Mesenchymal stem cell (in vitro differentiated cells and primary cell): Measurements from ENCODE around the gene C6orf47. TPM values are rescaled to one million over a fixed set of nuclear protein-coding genes. Genes with fewer than 3 reads are reported as not detected.
"Not testable (repeated sequence)": the region's sequence is repeated elsewhere in the genome, so short reads cannot be mapped to it uniquely, and the experiment has no call there.

Experiments used
- DNase-seq: peaks from one replicate; pipeline ENCODE4 v3.0.0-alpha.2; 2013
- H2AFZ ChIP-seq: one replicate; pipeline ENCODE4 v1.6.1; 2013; ENCODE audit warnings: low read depth, mild to moderate bottlenecking, control low read depth, inconsistent platforms, low read length, moderate library complexity
- H2AK5ac ChIP-seq: 2 replicates; pipeline ENCODE4 v1.6.1; 2013; ENCODE audit warnings: low read length, moderate library complexity, mild to moderate bottlenecking, inconsistent platforms; ENCODE audit not compliant: severe bottlenecking
- H2BK120ac ChIP-seq: one replicate; pipeline ENCODE4 v1.6.1; 2013; ENCODE audit warnings: low read depth, mild to moderate bottlenecking, inconsistent platforms, low read length, moderate library complexity
- H2BK12ac ChIP-seq, 2 experiments: one replicate each; pipeline ENCODE4 v1.6.1; 2013; ENCODE audit warnings: inconsistent platforms in 2 of 2, low read length in 2 of 2, mild to moderate bottlenecking in 2 of 2, moderate library complexity in 2 of 2, control low read depth in 1 of 2
- H2BK15ac ChIP-seq: one replicate; pipeline ENCODE4 v1.6.1; 2013; ENCODE audit warnings: mild to moderate bottlenecking, low read depth, inconsistent platforms; ENCODE audit not compliant: poor library complexity, severe bottlenecking
- H2BK5ac ChIP-seq: 2 replicates; pipeline ENCODE4 v1.6.1; 2013; ENCODE audit warnings: low read depth, mild to moderate bottlenecking, low read length, control low read depth, inconsistent platforms; ENCODE audit not compliant: poor library complexity, severe bottlenecking
- H3K14ac ChIP-seq, 2 experiments: one replicate each; pipeline ENCODE4 v1.6.1; 2013; ENCODE audit warnings: inconsistent platforms in 2 of 2, low read length in 2 of 2, control low read depth in 1 of 2, mild to moderate bottlenecking in 1 of 2, moderate library complexity in 1 of 2
- H3K18ac ChIP-seq, 2 experiments: one replicate each; pipeline ENCODE4 v1.6.1; 2013; ENCODE audit warnings: inconsistent platforms in 2 of 2, low read length in 2 of 2, control low read depth in 1 of 2, low read depth in 1 of 2, mild to moderate bottlenecking in 1 of 2
- H3K23ac ChIP-seq, 2 experiments: one replicate each; pipeline ENCODE4 v1.6.1; 2013; ENCODE audit warnings: inconsistent platforms in 2 of 2, low read length in 2 of 2, mild to moderate bottlenecking in 2 of 2, moderate library complexity in 2 of 2, control low read depth in 1 of 2
- H3K27ac ChIP-seq: 2 replicates; pipeline ENCODE4 v1.5.1; 2013; ENCODE audit warnings: mild to moderate bottlenecking, moderate library complexity, low read length, control low read depth, inconsistent platforms; ENCODE audit not compliant: poor library complexity, severe bottlenecking
- H3K27me3 ChIP-seq, 2 experiments: 2 replicates each; pipeline versions ENCODE4 v1.6.1 to v1.7.0; 2013; ENCODE audit warnings: low read length in 2 of 2, mild to moderate bottlenecking in 2 of 2, moderate library complexity in 2 of 2, control low read depth in 1 of 2, inconsistent platforms in 1 of 2; ENCODE audit not compliant: control insufficient read depth in 1 of 2, insufficient read depth in 1 of 2
- H3K36me3 ChIP-seq, 2 experiments: 2 replicates each; pipeline versions ENCODE4 v1.6.1 to v1.7.0; 2013; ENCODE audit warnings: low read length in 2 of 2, control low read depth in 1 of 2, inconsistent platforms in 1 of 2, low read depth in 1 of 2, mild to moderate bottlenecking in 1 of 2; ENCODE audit not compliant: insufficient read depth in 2 of 2, control insufficient read depth in 1 of 2
- H3K4ac ChIP-seq, 2 experiments: one replicate each; pipeline ENCODE4 v1.6.1; 2013; ENCODE audit warnings: inconsistent platforms in 2 of 2, low read length in 2 of 2, mild to moderate bottlenecking in 2 of 2, moderate library complexity in 2 of 2, control low read depth in 1 of 2, low read depth in 1 of 2
- H3K4me1 ChIP-seq: 2 replicates; pipeline ENCODE4 v1.6.1; 2013; ENCODE audit warnings: low read depth, low read length, control low read depth; ENCODE audit not compliant: control insufficient read depth, insufficient read depth
- H3K4me2 ChIP-seq: 2 replicates; pipeline ENCODE4 v1.6.1; 2013; ENCODE audit warnings: low read length, mild to moderate bottlenecking, inconsistent platforms; ENCODE audit not compliant: poor library complexity, severe bottlenecking
- H3K4me3 ChIP-seq, 2 experiments: 2 replicates each; pipeline versions ENCODE4 v1.5.1 to v1.7.0; 2013; ENCODE audit warnings: low read length in 2 of 2, mild to moderate bottlenecking in 2 of 2, control low read depth in 1 of 2, low read depth in 1 of 2; ENCODE audit not compliant: insufficient read depth in 1 of 2
- H3K79me1 ChIP-seq: replicated peaks from 2 replicates; pipeline ENCODE4 v1.6.1; 2013; ENCODE audit warnings: mild to moderate bottlenecking, control low read depth, low read length, inconsistent platforms; ENCODE audit not compliant: poor library complexity, severe bottlenecking
- H3K9ac ChIP-seq: 2 replicates; pipeline ENCODE4 v1.7.0; 2013; ENCODE audit warnings: mild to moderate bottlenecking, low read length, moderate library complexity
- H3K9me3 ChIP-seq: 2 replicates; pipeline ENCODE4 v1.7.0; 2013; ENCODE audit warnings: mild to moderate bottlenecking, low read length; ENCODE audit not compliant: control insufficient read depth
- H4K8ac ChIP-seq: one replicate; pipeline ENCODE4 v1.6.1; 2013; ENCODE audit warnings: inconsistent platforms, mild to moderate bottlenecking, low read length, moderate library complexity
- H4K91ac ChIP-seq: one replicate; pipeline ENCODE4 v1.6.1; 2013; ENCODE audit warnings: mild to moderate bottlenecking, low read length, inconsistent platforms
- WGBS: methylation state at CpG from one replicate; pipeline ENCODE4 v1.1.7; 2013; ENCODE audit warnings: mixed read lengths; 5-methylcytosine and 5-hydroxymethylcytosine counted together
- polyA plus RNA-seq, 2 experiments: library from polyadenylated mRNA; stranded (reverse); fragments of 200-250 nt; gene quantifications; one replicate each; pipeline ENCODE4 v1.2.3, GENCODE V29; 2013

C6orf47 gene, protein sequence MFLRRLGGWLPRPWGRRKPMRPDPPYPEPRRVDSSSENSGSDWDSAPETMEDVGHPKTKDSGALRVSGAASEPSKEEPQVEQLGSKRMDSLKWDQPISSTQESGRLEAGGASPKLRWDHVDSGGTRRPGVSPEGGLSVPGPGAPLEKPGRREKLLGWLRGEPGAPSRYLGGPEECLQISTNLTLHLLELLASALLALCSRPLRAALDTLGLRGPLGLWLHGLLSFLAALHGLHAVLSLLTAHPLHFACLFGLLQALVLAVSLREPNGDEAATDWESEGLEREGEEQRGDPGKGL
- polyA plus RNA-seq (2013, experiment 1 of 2), result 11.3 TPM
- 11.4 TPM for polyA plus RNA-seq (2013, experiment 2 of 2)

DNA sequence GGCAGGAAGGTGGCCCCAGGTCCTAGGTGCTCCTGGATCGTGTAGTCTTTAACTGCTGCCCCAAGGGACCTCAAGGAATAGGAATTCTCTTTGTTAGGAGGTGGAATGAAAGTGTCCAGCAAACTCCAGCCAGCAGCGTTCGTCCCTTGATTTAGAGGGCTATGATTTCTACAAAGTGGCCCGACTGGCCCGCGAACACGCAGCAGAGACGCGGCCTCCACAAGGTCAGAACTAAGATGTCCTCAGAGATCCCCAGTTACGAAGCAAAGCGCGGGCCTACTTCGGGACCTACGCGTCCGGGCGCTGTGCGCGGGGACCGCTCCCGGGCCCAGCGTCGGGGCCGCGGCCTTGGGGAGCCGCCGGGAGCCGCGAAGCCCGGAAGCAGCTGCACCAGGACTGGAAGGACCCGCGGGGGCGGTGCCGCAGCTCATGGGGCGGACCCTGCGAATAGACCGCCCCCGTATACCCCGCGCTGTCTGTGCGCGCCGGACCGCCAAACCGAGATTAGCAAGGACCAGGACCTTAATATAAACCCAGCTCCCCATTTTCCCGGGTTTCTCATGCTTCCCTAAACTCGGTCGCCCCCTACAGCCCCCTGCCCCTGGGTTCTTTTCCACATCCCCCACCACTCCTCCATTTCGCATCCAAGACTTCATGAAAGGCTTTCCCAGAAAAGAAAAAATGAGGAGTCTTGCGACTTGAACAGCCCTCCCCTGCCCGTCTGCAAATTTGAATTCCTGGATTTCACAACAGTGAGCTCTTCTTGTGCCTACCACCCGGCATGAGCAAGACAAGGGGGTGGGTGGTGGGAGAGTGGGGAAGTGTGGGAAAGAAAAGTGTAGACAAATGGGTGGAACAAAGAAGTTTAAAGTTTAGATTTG is at the start of gene C6orf47:
Gene C6orf47, minus strand, starts transcription at position 398 of the 881 bp plus-strand sequence. CDS start 831 bp downstream, outside the sequence.
- Histone ChIP-seq H3K4me2 (peak within 1 kb of the TSS; percentile 90), H3K9ac (peak within 1 kb of the TSS; percentile 97), H4K8ac (peak within 1 kb of the TSS; percentile 89), H3K36me3 (peaks cover 33 to 47% of the 10 kb centered on the region in 2 experiments), H3K14ac (peak within 1 kb of the TSS in 1 of 2 experiments; percentile 93), H3K79me1 (peaks cover 23% of the 10 kb centered on the region), H3K18ac (peak within 1 kb of the TSS; percentile 82 to 97), H3K9me3 (no peaks in the 10 kb centered on the region), H2BK15ac (no peak within 1 kb of the TSS), H3K23ac (peak within 1 kb of the TSS in 1 of 2 experiments; percentile 90), H3K4ac (peak within 1 kb of the TSS; percentile 61 to 94), H3K4me1 (peaks cover 38% of the 10 kb centered on the region), H3K27ac (peak within 1 kb of the TSS; percentile 86), H2AFZ (peak within 1 kb of the TSS; percentile 72), H3K4me3 (peak within 1 kb of the TSS; percentile 78 to 98), H3K27me3 (no peaks in the 10 kb centered on the region), H2BK5ac (peak within 1 kb of the TSS; percentile 24), H2BK120ac (peak within 1 kb of the TSS; percentile 9), H2BK12ac (peak within 1 kb of the TSS in 1 of 2 experiments; percentile 55), H4K91ac (peak within 1 kb of the TSS; percentile 78), H2AK5ac (peak within 1 kb of the TSS; percentile 44)
- peak; percentile 86 for DNase-seq
- WGBS, result 2% methylated on average over 52 of the region's 52 CpGs

DNA sequence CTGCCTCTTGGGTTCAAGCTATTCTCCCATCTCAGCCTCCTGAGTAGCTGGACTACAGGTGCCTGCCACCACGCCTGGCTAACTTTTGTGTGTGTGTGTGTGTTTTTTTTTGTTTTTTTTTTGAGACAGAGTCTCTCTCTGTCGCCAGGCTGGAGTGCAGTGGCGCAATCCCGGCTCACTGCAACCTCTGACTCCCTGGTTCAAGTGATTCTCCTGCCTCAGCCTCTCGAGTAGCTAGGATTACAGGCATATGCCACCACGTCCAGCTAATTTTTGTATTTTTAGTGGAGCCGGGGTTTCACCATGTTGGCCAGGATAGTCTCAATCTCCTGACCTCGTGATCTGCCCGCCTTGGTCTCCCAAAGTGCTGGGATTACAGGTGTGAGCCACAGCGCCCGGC is 48.6 kb upstream of the C6orf47 start:
- peaks cover 28 to 36% of the 10 kb centered on the region in 2 experiments for H3K27me3 ChIP-seq
- not testable (repeated sequence) for H3K27ac ChIP-seq, H3K4me1 ChIP-seq, H2BK15ac ChIP-seq, H3K9ac ChIP-seq, H3K36me3 ChIP-seq, H3K14ac ChIP-seq, H3K79me1 ChIP-seq, H2BK120ac ChIP-seq, H3K4me3 ChIP-seq, DNase-seq, H2BK5ac ChIP-seq, H2AK5ac ChIP-seq, H4K8ac ChIP-seq, H2AFZ ChIP-seq, H3K9me3 ChIP-seq, H3K18ac ChIP-seq, H3K4ac ChIP-seq, H4K91ac ChIP-seq, H3K23ac ChIP-seq, H3K4me2 ChIP-seq, H2BK12ac ChIP-seq
- 93% methylated on average over 11 of the region's 11 CpGs for WGBS

DNA sequence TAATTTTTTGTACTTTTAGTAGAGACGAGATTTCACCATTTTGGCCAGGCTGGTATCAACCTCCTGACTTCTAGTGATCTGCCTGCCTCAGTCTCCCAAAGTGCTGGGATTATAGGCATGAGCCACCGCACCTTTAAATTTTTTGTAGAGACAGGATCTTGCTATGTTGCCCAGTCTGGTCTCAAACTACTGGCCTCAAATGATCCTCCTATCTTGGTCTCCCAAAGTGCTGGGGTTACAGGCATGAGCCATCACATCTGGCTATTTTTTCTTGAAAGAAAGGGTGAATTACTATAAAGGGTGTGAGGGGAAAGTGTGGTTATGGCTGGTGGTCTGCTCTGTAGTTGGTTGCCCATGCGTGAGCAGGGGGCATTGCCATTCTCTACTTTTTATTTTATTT is 47.6 kb upstream of the C6orf47 start:
- Histone ChIP-seq H3K9ac (no peak overlapping the region), H3K18ac (no peak overlapping the region), H4K8ac (no peak overlapping the region), H3K4me2 (no peak overlapping the region), H2BK5ac (no peak overlapping the region), H3K4ac (no peak overlapping the region), H3K36me3 (peaks cover 0 to 3% of the 10 kb centered on the region in 2 experiments), H3K27me3 (peaks cover 19 to 30% of the 10 kb centered on the region in 2 experiments), H3K27ac (no peak overlapping the region), H3K23ac (no peak overlapping the region), H2BK12ac (no peak overlapping the region), H3K4me1 (peaks cover 5% of the 10 kb centered on the region), H2BK120ac (no peak overlapping the region), H3K79me1 (peaks cover 1% of the 10 kb centered on the region), H3K14ac (no peak overlapping the region), H2BK15ac (no peak overlapping the region), H2AFZ (no peak overlapping the region), H2AK5ac (no peak overlapping the region), H4K91ac (no peak overlapping the region), H3K9me3 (no peaks in the 10 kb centered on the region), H3K4me3 (no peak overlapping the region)
- DNase-seq, result no peak
- 99% methylated on average over 2 of the region's 3 CpGs for WGBS

DNA sequence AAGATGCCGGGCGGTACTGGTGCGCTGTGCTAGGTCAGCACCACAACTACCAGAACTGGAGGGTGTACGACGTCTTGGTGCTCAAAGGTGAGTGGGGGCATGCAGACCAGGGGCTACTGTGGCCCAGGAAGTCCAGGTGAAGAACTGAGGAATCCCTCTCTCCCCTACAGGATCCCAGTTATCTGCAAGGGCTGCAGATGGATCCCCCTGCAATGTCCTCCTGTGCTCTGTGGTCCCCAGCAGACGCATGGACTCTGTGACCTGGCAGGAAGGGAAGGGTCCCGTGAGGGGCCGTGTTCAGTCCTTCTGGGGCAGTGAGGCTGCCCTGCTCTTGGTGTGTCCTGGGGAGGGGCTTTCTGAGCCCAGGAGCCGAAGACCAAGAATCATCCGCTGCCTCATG is 47.1 kb upstream of the C6orf47 start:
- Histone ChIP-seq H3K4me3 (no peak overlapping the region), H2BK15ac (no peak overlapping the region), H4K8ac (no peak overlapping the region), H3K14ac (no peak overlapping the region), H3K36me3 (peaks cover 0 to 3% of the 10 kb centered on the region in 2 experiments), H3K27me3 (peaks cover 19 to 29% of the 10 kb centered on the region in 2 experiments), H2AFZ (no peak overlapping the region), H3K18ac (no peak overlapping the region), H3K27ac (no peak overlapping the region), H2BK120ac (no peak overlapping the region), H3K4me2 (no peak overlapping the region), H3K4me1 (peaks cover 5% of the 10 kb centered on the region), H3K9ac (no peak overlapping the region), H2BK12ac (no peak overlapping the region), H3K23ac (no peak overlapping the region), H3K9me3 (no peaks in the 10 kb centered on the region), H3K4ac (no peak overlapping the region), H2BK5ac (no peak overlapping the region), H3K79me1 (peaks cover 2% of the 10 kb centered on the region), H4K91ac (no peak overlapping the region), H2AK5ac (no peak overlapping the region)
- 94% methylated on average over 9 of the region's 10 CpGs for WGBS
- DNase-seq, result no peak
